Keratinocyte (primary cell): ENCODE data around the gene DLL1.

ENCODE experiments used
- EZH2 ChIP-seq: IDR thresholded peaks from one replicate; pipeline ENCODE4 v1.6.1; 2012; ENCODE audit warnings: inconsistent platforms, mild to moderate bottlenecking, low read length, moderate library complexity
- TF ChIP-seq, protein P1 (sequence below), 3 experiments: IDR thresholded peaks in 1 of 3; conservative IDR thresholded peaks in 1 of 3; optimal IDR thresholded peaks in 1 of 3; 2 replicates in 2 of 3; 3 replicates in 1 of 3; pipeline versions ENCODE3 to v1.5.1; 2011; ENCODE audit warnings: low read length in 3 of 3, mild to moderate bottlenecking in 3 of 3, moderate library complexity in 2 of 3, control low read depth in 1 of 3, inconsistent platforms in 1 of 3; ENCODE audit not compliant: insufficient read depth in 2 of 3; ENCODE audit errors: extremely low read depth in 1 of 3

- TF ChIP-seq, protein P1, sequence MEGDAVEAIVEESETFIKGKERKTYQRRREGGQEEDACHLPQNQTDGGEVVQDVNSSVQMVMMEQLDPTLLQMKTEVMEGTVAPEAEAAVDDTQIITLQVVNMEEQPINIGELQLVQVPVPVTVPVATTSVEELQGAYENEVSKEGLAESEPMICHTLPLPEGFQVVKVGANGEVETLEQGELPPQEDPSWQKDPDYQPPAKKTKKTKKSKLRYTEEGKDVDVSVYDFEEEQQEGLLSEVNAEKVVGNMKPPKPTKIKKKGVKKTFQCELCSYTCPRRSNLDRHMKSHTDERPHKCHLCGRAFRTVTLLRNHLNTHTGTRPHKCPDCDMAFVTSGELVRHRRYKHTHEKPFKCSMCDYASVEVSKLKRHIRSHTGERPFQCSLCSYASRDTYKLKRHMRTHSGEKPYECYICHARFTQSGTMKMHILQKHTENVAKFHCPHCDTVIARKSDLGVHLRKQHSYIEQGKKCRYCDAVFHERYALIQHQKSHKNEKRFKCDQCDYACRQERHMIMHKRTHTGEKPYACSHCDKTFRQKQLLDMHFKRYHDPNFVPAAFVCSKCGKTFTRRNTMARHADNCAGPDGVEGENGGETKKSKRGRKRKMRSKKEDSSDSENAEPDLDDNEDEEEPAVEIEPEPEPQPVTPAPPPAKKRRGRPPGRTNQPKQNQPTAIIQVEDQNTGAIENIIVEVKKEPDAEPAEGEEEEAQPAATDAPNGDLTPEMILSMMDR (optimal IDR thresholded peaks at IDR 0.05 in 1 of 3, IDR thresholded peaks at IDR 0.05 in 1 of 3, conservative IDR thresholded peaks at IDR 0.05 in 1 of 3; ENCODE audit: extremely low read depth in 1 of 3, insufficient read depth in 2 of 3, low read length in 3 of 3): no peak
- TF ChIP-seq EZH2: no peak
Measured at GRCh38 chr6:170292111-170292406, 1.2 kb upstream of the DLL1 start.
